Bronchial epithelial cell (primary cell): ENCODE results near the gene CAPN7. TPM values are rescaled to one million over a fixed set of nuclear protein-coding genes. Genes with fewer than 3 reads are reported as not detected.

Experiments used
- DNase-seq: peaks from one replicate; pipeline ENCODE4 v3.0.0-alpha.2; 2010; ENCODE audit warnings: low read depth
- FAIRE-seq: peaks from 2 replicates; lab custom pipeline; 2011; peaks lifted over from hg19 to GRCh38; lab: Jason Lieb, UNC
- H3K27me3 ChIP-seq: 2 replicates; pipeline ENCODE4 v1.5.1; 2011; ENCODE audit warnings: low read length; ENCODE audit not compliant: control insufficient read depth, insufficient read depth
- H3K36me3 ChIP-seq: 2 replicates; pipeline ENCODE4 v1.5.1; 2011; ENCODE audit warnings: low read length; ENCODE audit not compliant: control insufficient read depth, insufficient read depth
- H3K4me3 ChIP-seq: 2 replicates; pipeline ENCODE4 v1.5.1; 2011; ENCODE audit warnings: mild to moderate bottlenecking, low read depth, low read length, control low read depth
- CTCF ChIP-seq: IDR thresholded peaks from 2 replicates; pipeline ENCODE4 v1.5.1; 2011; ENCODE audit warnings: mild to moderate bottlenecking, moderate library complexity, low read length, control low read depth, inconsistent platforms; ENCODE audit not compliant: insufficient read depth, severe bottlenecking
- total RNA-seq: library from RNA; depleted of rRNA; stranded (reverse); fragments of >200 nt; gene quantifications from 2 replicates; pipeline ENCODE4 v1.2.1, GENCODE V29; 2014

CAPN7 gene
- total RNA-seq, 1 donor from 2014 or later, result 34.2 TPM

GRCh38 chr3:15264486-15264885 lies 58.4 kb downstream of the CAPN7 start:
- Histone ChIP-seq H3K36me3 (no peaks in the 10 kb centered on the region), H3K27me3 (no peaks in the 10 kb centered on the region), H3K4me3 (no peak overlapping the region)
- DNase-seq (no peak), FAIRE-seq (no peak)
- TF ChIP-seq CTCF, result no peak

GRCh38 chr3:15265655-15266509 lies 59.8 kb downstream of the CAPN7 start:
- no peaks in the 10 kb centered on the region for H3K36me3 ChIP-seq
- no peak for TF ChIP-seq CTCF
- no peak for DNase-seq
- no peaks in the 10 kb centered on the region for H3K27me3 ChIP-seq
- H3K4me3 ChIP-seq, result no peak overlapping the region
- no peak for FAIRE-seq

GRCh38 chr3:15266510-15267376 lies 60.7 kb downstream of the CAPN7 start:
- DNase-seq, result no peak
- H3K36me3 ChIP-seq, result no peaks in the 10 kb centered on the region
- H3K4me3 ChIP-seq, result no peak overlapping the region
- no peak for FAIRE-seq
- H3K27me3 ChIP-seq, result no peaks in the 10 kb centered on the region
- no peak for TF ChIP-seq CTCF

- DNase-seq (no peak), FAIRE-seq (no peak)
- Histone ChIP-seq H3K27me3 (no peaks in the 10 kb centered on the region), H3K4me3 (no peak overlapping the region), H3K36me3 (no peaks in the 10 kb centered on the region)
- no peak for TF ChIP-seq CTCF
These were observed 61.5 kb downstream of the CAPN7 start for GRCh38 chr3:15267502-15267901.

- DNase-seq (peak; percentile 59), FAIRE-seq (no peak)
- TF ChIP-seq CTCF, result peak; percentile 92
These were observed 62.1 kb downstream of the CAPN7 start for GRCh38 chr3:15268033-15268631.

More at GRCh38 chr3:15268033-15268631, 62.1 kb downstream of the CAPN7 start:
- Histone ChIP-seq H3K36me3 (no peaks in the 10 kb centered on the region), H3K4me3 (no peak overlapping the region), H3K27me3 (no peaks in the 10 kb centered on the region)
